GM13977 (cell line): ENCODE results near the gene INPP4B.
A peak's percentile ranks its signal among the peaks of the same experiment; 100 is the strongest.

ENCODE experiments used
- DNase-seq: peaks from one replicate; pipeline ENCODE4 v3.0.0; 2012; ENCODE audit warnings: low spot score
- CTCF ChIP-seq: IDR thresholded peaks from 2 replicates; pipeline ENCODE4 v1.5.1; 2012; ENCODE audit warnings: mild to moderate bottlenecking, control low read depth; ENCODE audit not compliant: insufficient read depth; ENCODE audit errors: extremely low read depth, missing control alignments
- in situ Hi-C: fragments of 300-500 bp; cut with MboI; formaldehyde crosslinking; loops from one replicate; pipeline ENCODE4 v1.12.0; 2022; ENCODE audit warnings: low sequenced_read_pairs, low pct_unique_long_range_greater_than_20kb, mixed read lengths, inconsistent platforms; ENCODE audit not compliant: unreplicated experiment

INPP4B gene

GRCh38 chr4:142141224-142141623, 704.9 kb downstream of the INPP4B start:
- in situ Hi-C loops = no loop called here
- no peak for DNase-seq
- TF ChIP-seq CTCF = no peak

- in situ Hi-C loops = no loop called here
- no peak for DNase-seq
Observed at GRCh38 chr4:142130666-142131065, 715.4 kb downstream of the INPP4B start.

GRCh38 chr4:142129931-142130330, 716.2 kb downstream of the INPP4B start:
- no peak for DNase-seq
- no peak for TF ChIP-seq CTCF
- in situ Hi-C loops = no loop called here

More at GRCh38 chr4:142130666-142131065, 715.4 kb downstream of the INPP4B start:
- no peak for TF ChIP-seq CTCF

GRCh38 chr4:142129473-142129872, 716.6 kb downstream of the INPP4B start:
- no peak for DNase-seq
- no peak for TF ChIP-seq CTCF
- in situ Hi-C loops = no loop called here

GRCh38 chr4:142128529-142128928, 717.6 kb downstream of the INPP4B start:
- in situ Hi-C loops = no loop called here
- TF ChIP-seq CTCF = no peak

GRCh38 chr4:142126890-142127497, 719.1 kb downstream of the INPP4B start:
- peak; percentile 23 for DNase-seq
- in situ Hi-C loops = no loop called here
- TF ChIP-seq CTCF = peak; percentile 83

More at GRCh38 chr4:142128529-142128928, 717.6 kb downstream of the INPP4B start:
- DNase-seq = no peak

- no peak for DNase-seq
- no peak for TF ChIP-seq CTCF
- in situ Hi-C loops = no loop called here
Observed at GRCh38 chr4:142124874-142125273, 721.2 kb downstream of the INPP4B start.
